NCI-H460 (cell line): ENCODE measurements around the gene EIF2B5. TPM values are rescaled to one million over a fixed set of nuclear protein-coding genes. Genes with fewer than 3 reads are reported as not detected.

Source experiments
- DNase-seq: peaks from one replicate; pipeline ENCODE4 v3.0.0-alpha.2; 2016; ENCODE audit warnings: low read depth; ENCODE audit errors: extremely low read depth
- total RNA-seq: library from RNA; depleted of rRNA; stranded (reverse); fragments of >200 nt; shearing (Covaris generic); gene quantifications from 2 replicates; pipeline ENCODE4 v1.2.3, GENCODE V29; 2014

The EIF2B5 gene
- total RNA-seq, 1 experiment from 2014 or later: 33.3 TPM

GRCh38 chr3:184172681-184173373 lies 37.7 kb downstream of the EIF2B5 start:
- DNase-seq: no peak

GRCh38 chr3:184173374-184173722 lies 38.2 kb downstream of the EIF2B5 start:
- DNase-seq: no peak

GRCh38 chr3:184174284-184174645 lies 39.1 kb downstream of the EIF2B5 start:
- DNase-seq: no peak

GRCh38 chr3:184174646-184175492 lies 39.7 kb downstream of the EIF2B5 start, which contains the start of gene AP2M1:
Gene AP2M1, plus strand, starts transcription at chr3:184174855. Its CDS starts 2,139 bp downstream, at chr3:184176994.
- peak; percentile 95 for DNase-seq

- no peak for DNase-seq
These were observed 40.3 kb downstream of the EIF2B5 start for GRCh38 chr3:184175506-184175905.

GRCh38 chr3:184175981-184176376 lies 40.8 kb downstream of the EIF2B5 start:
- no peak for DNase-seq

GRCh38 chr3:184176377-184177330 lies 41.5 kb downstream of the EIF2B5 start:
- DNase-seq: peak; percentile 37

- no peak for DNase-seq
These were observed 42.2 kb downstream of the EIF2B5 start for GRCh38 chr3:184177331-184177731.

- no peak for DNase-seq
These were observed 42.7 kb downstream of the EIF2B5 start for GRCh38 chr3:184177767-184178306.

- DNase-seq: no peak
These were observed 43.5 kb downstream of the EIF2B5 start for GRCh38 chr3:184178521-184179138.

- no peak for DNase-seq
These were observed 45.0 kb downstream of the EIF2B5 start for GRCh38 chr3:184180165-184180564.

GRCh38 chr3:184181596-184181995 lies 46.4 kb downstream of the EIF2B5 start:
- no peak for DNase-seq

- no peak for DNase-seq
These were observed 48.5 kb downstream of the EIF2B5 start for GRCh38 chr3:184183679-184184078.

- no peak for DNase-seq
These were observed 49.5 kb downstream of the EIF2B5 start for GRCh38 chr3:184184546-184185230.

- DNase-seq: peak; percentile 95
These were observed 50.5 kb downstream of the EIF2B5 start for GRCh38 chr3:184185461-184186183.

- DNase-seq: no peak
These were observed 51.2 kb downstream of the EIF2B5 start, which contains the start of gene ABCF3 for GRCh38 chr3:184186184-184186901. Gene ABCF3, plus strand, starts transcription at chr3:184186199. Its CDS starts 9 bp downstream, at chr3:184186208.

- no peak for DNase-seq
These were observed 51.7 kb downstream of the EIF2B5 start for GRCh38 chr3:184186902-184187207.

GRCh38 chr3:184188080-184188479 lies 52.9 kb downstream of the EIF2B5 start:
- DNase-seq: no peak
